Central memory CD8-positive, alpha-beta T cell (primary cell): ENCODE measurements around the gene BFSP1.

Experiments
- ATAC-seq: fragments of 150-1000 bp; cut with Tn5 transposase; replicated peaks from 2 replicates; pipeline ENCODE4 v1.10.0; 2022; ENCODE audit warnings: mild to moderate bottlenecking, moderate FRiP score, moderate number of reproducible peaks; ENCODE audit not compliant: poor library complexity, severe bottlenecking; ENCODE audit errors: extremely low read depth
- DNase-seq, 2 donors: peaks; one replicate each; pipeline ENCODE4 v3.0.0; 2021; ENCODE audit warnings: low spot score in 2 of 2
- H3K27ac Mint-ChIP-seq: one replicate; pipeline ENCODE4 v1.8.0; 2022; ENCODE audit warnings: low read depth, mild to moderate bottlenecking, moderate library complexity, mixed read lengths
- H3K27me3 Mint-ChIP-seq: one replicate; pipeline ENCODE4 v1.8.0; 2022; ENCODE audit warnings: mixed read lengths
- H3K36me3 Mint-ChIP-seq: one replicate; pipeline ENCODE4 v1.8.0; 2022; ENCODE audit warnings: mild to moderate bottlenecking, moderate library complexity, mixed read lengths; ENCODE audit not compliant: insufficient read depth
- H3K4me1 Mint-ChIP-seq: one replicate; pipeline ENCODE4 v1.8.0; 2022; ENCODE audit warnings: mixed read lengths
- H3K4me3 Mint-ChIP-seq: one replicate; pipeline ENCODE4 v1.8.0; 2022; ENCODE audit warnings: mild to moderate bottlenecking, moderate library complexity, mixed read lengths
- H3K9me3 Mint-ChIP-seq: one replicate; pipeline ENCODE4 v1.8.0; 2022; ENCODE audit warnings: mixed read lengths

BFSP1 gene

DNA sequence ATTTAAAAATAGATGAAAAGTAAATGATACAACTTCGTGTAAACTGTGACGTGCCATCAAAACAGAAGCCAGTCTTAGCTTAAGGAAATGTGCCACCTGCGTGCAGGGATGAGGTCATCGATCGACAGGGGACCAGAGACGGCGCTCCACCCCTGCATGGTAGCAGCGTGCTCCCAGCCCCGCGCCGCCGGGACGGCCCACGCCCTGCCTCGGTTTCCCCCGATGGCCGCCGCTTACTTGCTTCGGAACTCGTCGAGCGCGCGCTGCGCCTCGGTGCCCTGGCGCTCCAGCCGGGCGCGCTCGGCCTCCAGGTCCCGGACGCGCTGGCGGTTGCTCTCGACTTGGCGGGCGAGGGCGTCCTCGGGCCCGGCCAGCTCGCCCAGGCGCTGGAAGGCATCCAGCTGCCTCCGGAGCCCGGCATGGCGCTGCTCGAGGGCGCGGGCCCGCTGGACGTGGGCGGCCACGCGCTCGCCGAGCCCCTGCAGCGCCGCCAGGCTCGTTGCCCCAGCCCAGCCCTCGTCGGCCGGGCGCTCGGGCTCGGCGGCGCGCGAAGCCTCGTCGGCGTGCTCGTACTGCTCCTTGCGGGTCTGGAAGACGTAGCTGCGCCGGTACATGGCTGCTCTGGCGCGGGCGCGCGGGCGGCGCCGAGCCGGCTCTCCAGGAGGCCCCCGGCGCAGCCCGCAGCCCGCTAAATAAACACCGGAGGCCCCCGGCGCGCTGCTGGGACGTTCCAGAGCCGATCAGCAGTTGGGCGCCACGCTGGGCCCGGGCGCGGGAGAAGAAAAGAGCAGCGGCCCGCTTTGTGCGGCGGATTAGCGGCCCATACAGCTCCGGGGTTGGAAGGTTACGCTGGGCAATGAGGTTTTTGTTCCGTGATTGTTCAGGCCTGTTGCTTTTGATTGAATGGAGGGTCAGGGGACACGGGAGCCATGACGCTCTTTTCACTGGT lies at the start of gene BFSP1:
TSS of gene BFSP1 (minus strand) at position 664 of the 949 bp plus-strand sequence. CDS start at position 614, 50 bp downstream.
- Mint-ChIP-seq H3K9me3 (no peaks in the 10 kb centered on the region), H3K4me1 (peaks cover 6% of the 10 kb centered on the region), H3K36me3 (no peaks in the 10 kb centered on the region), H3K27me3 (no peaks in the 10 kb centered on the region), H3K4me3 (peak within 1 kb of the TSS; percentile 72), H3K27ac (no peak within 1 kb of the TSS)
- ATAC-seq (peak; percentile 80), DNase-seq (no peak)

DNA sequence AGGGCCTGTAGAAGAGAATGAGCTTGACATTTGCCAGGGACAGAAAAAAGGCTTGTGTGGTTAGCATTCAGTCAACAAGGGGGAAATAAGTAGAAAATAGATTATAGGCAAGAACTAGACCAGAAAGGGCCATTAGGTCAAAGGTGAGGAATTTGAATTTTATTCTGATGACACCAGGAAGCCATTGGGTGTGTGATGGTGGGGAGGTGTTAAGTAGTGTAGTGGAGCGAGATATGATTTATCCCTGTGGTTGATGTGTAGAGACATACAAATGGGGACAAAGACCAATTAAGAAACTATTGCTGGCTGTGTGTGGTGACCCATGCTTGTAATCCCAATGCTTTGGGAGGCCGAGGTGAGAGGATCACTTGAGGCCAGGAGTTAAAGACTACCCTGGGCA lies 49.7 kb upstream of the BFSP1 start:
- H3K27ac Mint-ChIP-seq = no peak overlapping the region
- H3K4me1 Mint-ChIP-seq = peaks cover 37% of the 10 kb centered on the region
- DNase-seq = no peak
- no peaks in the 10 kb centered on the region for H3K36me3 Mint-ChIP-seq
- no peak for ATAC-seq
- no peak overlapping the region for H3K4me3 Mint-ChIP-seq
- H3K27me3 Mint-ChIP-seq = no peaks in the 10 kb centered on the region
- H3K9me3 Mint-ChIP-seq = no peaks in the 10 kb centered on the region

DNA sequence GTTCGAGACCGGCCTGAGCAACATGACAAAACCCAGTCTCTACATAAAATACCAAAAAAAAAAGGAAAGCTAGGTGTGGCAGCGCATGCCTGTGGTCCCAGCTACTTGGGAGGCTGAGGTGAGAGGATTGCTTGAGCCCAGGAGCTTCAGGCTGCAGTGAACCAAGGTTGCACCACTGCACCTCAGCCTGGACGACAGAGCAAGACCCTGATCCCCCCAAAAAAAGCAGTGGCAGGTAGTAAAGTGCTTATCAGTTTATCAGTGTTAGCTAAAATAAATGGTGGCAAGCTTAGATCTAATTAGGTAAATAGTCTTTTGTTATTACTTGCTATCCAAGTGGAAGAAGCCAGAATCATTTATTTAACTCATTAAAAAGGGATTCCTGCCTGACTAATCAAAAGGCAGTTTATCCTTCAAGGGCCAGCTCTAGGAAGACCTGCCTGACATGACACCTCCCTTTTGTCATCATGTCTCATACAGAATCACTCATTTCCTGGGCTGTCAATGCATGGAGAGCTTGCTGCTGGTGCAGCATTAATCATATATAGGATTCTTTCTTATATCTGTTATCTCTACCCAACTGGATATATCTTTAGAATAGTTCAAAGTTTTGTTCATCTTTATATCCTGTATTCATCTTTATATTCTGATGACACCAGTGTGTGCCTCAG lies 48.3 kb upstream of the BFSP1 start:
- Mint-ChIP-seq H3K4me3 (no peak overlapping the region), H3K27ac (no peak overlapping the region), H3K27me3 (no peaks in the 10 kb centered on the region), H3K4me1 (peaks cover 28% of the 10 kb centered on the region), H3K9me3 (no peaks in the 10 kb centered on the region), H3K36me3 (no peaks in the 10 kb centered on the region)
- DNase-seq (no peak), ATAC-seq (no peak)

DNA sequence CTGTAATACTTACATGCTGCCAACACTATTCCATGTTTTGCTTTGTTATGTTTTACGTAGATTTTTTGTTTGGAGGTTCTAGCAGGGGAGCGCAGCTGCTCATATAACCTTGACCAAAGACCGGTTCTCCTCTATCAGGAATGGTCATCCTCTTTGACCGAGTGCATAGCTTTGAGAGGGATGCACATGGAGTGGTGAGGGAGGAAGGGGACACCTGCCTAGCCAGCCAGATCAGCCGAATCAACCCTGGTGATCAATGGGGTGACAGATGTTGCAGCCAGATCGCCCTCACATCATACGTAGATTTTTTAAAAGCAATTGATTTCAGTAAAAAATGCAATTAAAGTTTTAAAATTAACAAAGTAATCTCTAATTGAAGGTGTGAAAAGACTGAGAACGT lies 45.0 kb upstream of the BFSP1 start:
- DNase-seq (no peak), ATAC-seq (no peak)
- H3K36me3 Mint-ChIP-seq = peaks cover 4% of the 10 kb centered on the region
- H3K4me1 Mint-ChIP-seq = peaks cover 45% of the 10 kb centered on the region
- H3K27ac Mint-ChIP-seq = no peak overlapping the region
- no peaks in the 10 kb centered on the region for H3K9me3 Mint-ChIP-seq
- no peak overlapping the region for H3K4me3 Mint-ChIP-seq
- H3K27me3 Mint-ChIP-seq = no peaks in the 10 kb centered on the region

DNA sequence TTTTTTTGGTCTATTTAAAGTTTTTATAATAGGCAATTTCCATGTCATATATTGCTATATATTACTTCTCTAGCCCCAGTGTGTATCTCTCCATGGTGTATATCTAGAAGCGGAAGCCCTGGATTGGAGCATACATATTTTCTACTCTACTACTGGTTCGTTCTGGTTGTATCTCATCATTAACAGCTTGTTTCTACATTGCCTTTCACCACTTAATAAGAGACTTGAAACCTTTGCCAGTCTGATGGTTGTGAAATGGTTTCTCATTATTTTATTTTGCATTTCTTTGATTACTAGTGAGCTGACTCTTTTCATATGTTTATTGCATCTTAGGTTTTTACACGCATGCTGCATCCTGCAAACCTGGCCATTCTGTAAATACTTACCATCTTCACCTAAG lies 42.3 kb upstream of the BFSP1 start:
- Mint-ChIP-seq H3K4me3 (no peak overlapping the region), H3K36me3 (peaks cover 12% of the 10 kb centered on the region), H3K27me3 (no peaks in the 10 kb centered on the region), H3K9me3 (no peaks in the 10 kb centered on the region), H3K27ac (no peak overlapping the region), H3K4me1 (peaks cover 34% of the 10 kb centered on the region)
- ATAC-seq (no peak), DNase-seq (no peak)

DNA sequence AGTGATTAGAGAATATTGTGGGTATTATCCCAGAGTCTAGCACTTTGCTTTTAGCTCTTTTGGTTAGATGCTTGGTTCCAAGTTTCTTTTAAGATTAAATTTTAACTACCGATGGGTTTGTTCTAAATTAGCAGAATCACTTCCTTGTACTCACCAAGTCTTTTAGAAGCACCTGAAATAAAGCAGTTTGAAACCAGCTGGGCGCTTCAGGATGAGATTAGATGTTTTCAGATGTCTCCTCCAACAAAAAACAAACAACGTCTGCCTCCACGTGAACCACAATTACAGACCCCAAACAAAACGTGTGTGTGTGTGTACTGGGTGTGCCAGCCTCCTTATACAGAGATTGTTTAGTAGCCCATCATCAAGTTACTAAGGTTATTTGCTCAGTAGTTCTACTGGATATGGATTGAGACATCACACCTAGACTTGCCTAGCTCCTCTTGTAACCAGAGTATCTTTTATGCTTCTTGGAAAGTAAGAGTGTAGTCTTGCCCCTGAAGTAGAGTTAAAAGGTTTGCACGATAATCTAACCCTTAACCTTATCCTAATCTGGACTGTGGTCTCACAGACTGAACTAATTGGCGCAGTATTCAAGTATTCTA lies 41.0 kb upstream of the BFSP1 start:
- Mint-ChIP-seq H3K4me3 (peak overlapping the region; percentile 7), H3K27ac (no peak overlapping the region), H3K4me1 (peaks cover 34% of the 10 kb centered on the region), H3K36me3 (peaks cover 12% of the 10 kb centered on the region), H3K27me3 (no peaks in the 10 kb centered on the region), H3K9me3 (no peaks in the 10 kb centered on the region)
- ATAC-seq (no peak), DNase-seq (no peak)

DNA sequence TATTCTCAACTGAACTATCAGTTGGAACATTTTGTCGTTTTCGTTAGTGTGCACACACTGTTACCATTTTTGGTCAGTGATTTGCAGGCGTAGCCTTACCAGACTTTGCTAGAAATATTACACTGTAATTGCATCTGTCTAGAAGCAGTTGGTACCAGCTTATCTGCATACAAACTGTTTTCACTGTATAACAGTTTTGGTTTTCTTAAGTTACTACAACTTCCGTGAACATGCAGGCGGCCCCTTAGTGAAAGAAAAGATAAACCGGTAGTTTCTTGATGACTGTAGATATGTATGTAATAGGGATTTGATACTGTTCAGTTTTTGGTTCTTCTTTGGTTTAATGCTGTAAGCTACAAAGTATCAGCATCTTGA lies 40.0 kb upstream of the BFSP1 start:
- ATAC-seq (peak; percentile 15), DNase-seq (no peak)
- Mint-ChIP-seq H3K9me3 (no peaks in the 10 kb centered on the region), H3K27ac (peak overlapping the region; percentile 94), H3K27me3 (no peaks in the 10 kb centered on the region), H3K4me1 (peaks cover 34% of the 10 kb centered on the region), H3K36me3 (peaks cover 12% of the 10 kb centered on the region), H3K4me3 (peak overlapping the region; percentile 97)

DNA sequence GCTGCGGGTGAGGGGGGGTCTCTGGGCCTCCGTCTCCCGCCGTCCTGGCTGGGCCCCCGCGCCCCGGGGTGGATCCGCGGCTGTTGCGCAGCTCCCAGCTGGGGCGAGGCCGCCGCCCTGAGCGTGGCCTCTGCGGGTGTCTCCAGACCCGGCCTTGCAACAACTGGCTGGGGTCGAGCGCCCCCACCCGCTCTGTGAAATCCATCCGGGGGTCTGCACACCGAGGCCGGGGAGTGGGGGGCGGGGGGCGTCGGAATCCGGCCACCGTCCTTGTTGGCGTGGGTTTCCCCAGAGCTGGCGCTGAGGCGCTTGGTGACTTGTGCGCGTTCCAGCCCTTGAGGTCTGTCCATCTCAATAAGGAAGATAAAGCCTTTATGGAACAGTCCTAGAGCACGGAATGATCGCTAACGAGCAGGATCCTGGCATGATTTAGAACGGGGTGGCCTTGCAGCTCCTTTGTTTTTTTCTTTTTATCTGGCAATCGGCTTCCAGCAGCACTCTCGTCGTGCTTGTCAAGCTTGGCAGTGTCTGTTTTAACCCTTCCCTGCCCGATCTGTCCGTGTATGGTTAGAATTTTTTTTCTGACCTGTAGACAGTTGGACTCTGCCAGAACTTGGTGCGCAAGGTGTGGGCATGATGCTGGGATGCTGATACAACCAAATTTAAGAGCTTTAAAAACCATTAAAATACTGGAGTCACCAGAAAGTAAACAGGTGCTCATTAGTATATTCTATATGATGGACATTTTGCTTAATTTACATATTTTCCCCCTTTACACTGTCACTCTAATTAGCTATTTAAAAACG lies 39.4 kb upstream of the BFSP1 start:
- no peaks in the 10 kb centered on the region for H3K9me3 Mint-ChIP-seq
- no peak for DNase-seq
- H3K27me3 Mint-ChIP-seq = no peaks in the 10 kb centered on the region
- peaks cover 12% of the 10 kb centered on the region for H3K36me3 Mint-ChIP-seq
- peak overlapping the region; percentile 97 for H3K4me3 Mint-ChIP-seq
- peak overlapping the region; percentile 94 for H3K27ac Mint-ChIP-seq
- H3K4me1 Mint-ChIP-seq = peaks cover 34% of the 10 kb centered on the region
- ATAC-seq = peak; percentile 40

DNA sequence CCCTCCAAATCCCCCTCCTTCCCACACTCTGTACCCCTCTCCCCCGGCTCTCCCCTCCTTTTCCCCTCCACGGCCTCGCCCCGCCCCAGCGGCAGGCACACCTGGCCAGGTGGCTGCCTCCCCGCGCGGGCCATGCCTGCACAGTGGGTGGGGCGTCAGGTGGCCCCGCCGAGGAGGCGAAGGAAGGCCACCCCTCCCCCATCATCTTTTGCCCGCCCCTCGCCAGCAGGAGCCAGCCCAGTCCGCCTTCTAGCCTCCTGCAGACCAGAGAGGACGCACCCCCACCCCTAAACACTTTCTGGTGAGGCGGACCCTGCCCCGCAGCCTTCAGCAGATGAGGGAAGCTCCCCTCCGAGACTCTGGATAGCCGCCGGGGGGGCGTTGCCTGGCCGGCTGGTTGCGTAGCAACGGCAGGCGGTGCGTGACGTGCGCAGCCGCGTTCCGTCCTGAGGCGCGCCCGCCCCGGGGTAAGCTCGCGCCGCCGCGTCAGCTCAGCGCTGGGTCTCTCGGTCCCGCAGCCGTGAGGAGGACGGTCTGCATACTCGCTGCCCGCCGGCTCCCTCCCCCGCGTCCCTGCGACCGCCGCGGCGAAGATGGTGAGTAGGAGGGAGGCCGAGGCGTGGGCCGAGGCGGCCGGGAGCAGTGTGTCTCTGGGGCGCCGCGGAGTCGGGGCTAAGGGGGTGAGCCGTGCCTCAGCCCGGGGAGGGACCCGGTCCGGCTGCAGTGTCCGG lies 38.6 kb upstream of the BFSP1 start, which contains the start of gene DSTN:
TSS of gene DSTN (plus strand) at position 460 of the 731 bp plus-strand sequence. CDS start at position 594, 134 bp downstream.
- H3K27ac Mint-ChIP-seq = peak within 1 kb of the TSS; percentile 94
- peak within 1 kb of the TSS; percentile 97 for H3K4me3 Mint-ChIP-seq
- DNase-seq (peak; percentile 81 to 82), ATAC-seq (peak; percentile 88)
- peaks cover 12% of the 10 kb centered on the region for H3K36me3 Mint-ChIP-seq
- no peaks in the 10 kb centered on the region for H3K9me3 Mint-ChIP-seq
- no peaks in the 10 kb centered on the region for H3K27me3 Mint-ChIP-seq
- peaks cover 34% of the 10 kb centered on the region for H3K4me1 Mint-ChIP-seq

DNA sequence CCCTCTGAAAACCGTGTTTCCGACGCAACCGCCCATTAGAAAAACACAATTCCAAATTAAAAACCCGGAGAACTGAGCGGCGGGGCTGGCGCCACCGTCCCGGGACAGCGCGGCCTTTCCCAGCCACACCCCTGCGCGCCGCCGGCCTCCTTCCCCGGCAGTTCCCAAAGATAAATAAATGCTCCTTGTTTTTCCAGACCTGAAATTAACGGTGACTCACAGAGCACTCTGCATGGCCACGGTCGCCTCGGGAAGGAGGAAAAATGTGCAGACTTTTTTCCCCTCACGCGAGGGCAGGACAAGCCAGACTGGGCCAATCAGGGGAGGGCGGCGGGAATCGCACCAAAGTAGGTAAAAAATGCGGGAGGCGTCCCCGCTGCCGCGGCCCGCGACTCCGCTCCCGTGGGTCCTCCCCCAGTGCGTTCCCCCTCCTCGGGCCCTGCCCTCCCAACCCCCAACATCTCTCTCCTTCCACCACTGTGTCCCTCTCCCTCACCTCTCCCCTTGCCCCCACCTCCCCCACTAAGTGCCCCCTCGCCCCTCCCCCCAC lies 37.9 kb upstream of the BFSP1 start:
- ATAC-seq (no peak), DNase-seq (no peak)
- Mint-ChIP-seq H3K36me3 (peaks cover 12% of the 10 kb centered on the region), H3K4me1 (peaks cover 34% of the 10 kb centered on the region), H3K4me3 (peak overlapping the region; percentile 97), H3K27ac (peak overlapping the region; percentile 94), H3K27me3 (no peaks in the 10 kb centered on the region), H3K9me3 (no peaks in the 10 kb centered on the region)

DNA sequence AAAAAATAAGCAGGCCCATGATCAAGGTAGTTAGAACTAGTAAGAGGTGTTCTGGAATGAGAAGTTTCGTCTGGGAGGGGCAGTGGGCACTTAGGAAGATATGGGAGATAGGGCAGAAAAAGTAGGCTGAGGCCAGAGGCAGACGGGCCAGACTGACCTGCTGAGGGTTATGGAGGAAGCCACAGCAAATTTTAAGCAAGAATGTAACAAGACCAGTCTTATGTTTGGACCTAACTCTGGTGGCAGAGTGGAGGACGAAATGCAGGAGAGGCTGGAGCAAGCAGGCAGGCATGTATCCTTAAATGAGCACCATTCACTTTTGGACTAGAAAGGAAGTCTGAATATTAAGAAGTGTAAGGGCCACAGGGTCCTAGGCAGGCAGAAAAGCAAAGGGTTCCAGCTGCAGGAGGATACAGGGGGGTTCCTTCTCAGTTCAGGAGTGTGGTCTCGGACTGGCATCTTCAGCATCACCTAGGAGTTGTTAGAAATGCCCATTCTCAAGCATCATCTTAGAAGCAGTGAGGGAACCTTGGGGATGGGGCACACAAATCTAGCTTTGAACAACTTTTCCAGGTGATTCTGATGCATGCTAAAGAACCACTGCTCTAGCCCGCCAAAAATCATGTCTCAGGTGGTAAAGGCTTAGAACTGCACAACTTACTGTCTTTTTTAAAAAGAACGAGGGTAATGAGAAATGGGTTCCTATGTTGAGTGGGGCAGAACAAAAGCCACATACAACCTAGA lies 37.0 kb upstream of the BFSP1 start:
- no peaks in the 10 kb centered on the region for H3K27me3 Mint-ChIP-seq
- DNase-seq (no peak), ATAC-seq (no peak)
- peak overlapping the region; percentile 97 for H3K4me3 Mint-ChIP-seq
- no peak overlapping the region for H3K27ac Mint-ChIP-seq
- peaks cover 10% of the 10 kb centered on the region for H3K36me3 Mint-ChIP-seq
- H3K9me3 Mint-ChIP-seq = no peaks in the 10 kb centered on the region
- H3K4me1 Mint-ChIP-seq = peaks cover 30% of the 10 kb centered on the region
